HepG2 (cell line): Measurements from ENCODE around the gene ASAP2. TPM values are rescaled to one million over a fixed set of nuclear protein-coding genes. Genes with fewer than 3 reads are reported as not detected.

ENCODE experiments used
- ATF2 ChIP-seq: sonication (generic); formaldehyde crosslinking; IDR thresholded peaks from 2 replicates; pipeline ENCODE4 v1.4.0; 2020; ENCODE audit warnings: missing genetic modification reagents
- HNRNPL ChIP-seq: fragments of 200-400 bp; formaldehyde crosslinking; IDR thresholded peaks from 2 replicates; pipeline ENCODE4 v1.6.1; 2017; ENCODE audit warnings: mild to moderate bottlenecking, low read depth, low read length
- JUNB ChIP-seq: sonication (generic); formaldehyde crosslinking; IDR thresholded peaks from 2 replicates; pipeline ENCODE4 v1.8.0; 2022; ENCODE audit warnings: missing genetic modification reagents, mild to moderate bottlenecking, borderline replicate concordance
- KMT2A ChIP-seq: sonication (generic); formaldehyde crosslinking; IDR thresholded peaks from 2 replicates; pipeline ENCODE4 v1.4.0; 2020; ENCODE audit warnings: missing genetic modification reagents
- MED13 ChIP-seq: sonication (generic); formaldehyde crosslinking; IDR thresholded peaks from 2 replicates; pipeline ENCODE4 v1.5.0; 2020; ENCODE audit warnings: missing genetic modification reagents
- MLLT10 ChIP-seq: sonication (generic); formaldehyde crosslinking; IDR thresholded peaks from 2 replicates; pipeline ENCODE4 v1.4.0; 2020; ENCODE audit warnings: missing genetic modification reagents
- MTA1 ChIP-seq: sonication (generic); formaldehyde crosslinking; IDR thresholded peaks from 2 replicates; pipeline ENCODE4 v1.4.0; 2020; ENCODE audit warnings: missing genetic modification reagents, mild to moderate bottlenecking, borderline replicate concordance
- NR0B2 ChIP-seq: sonication (generic); formaldehyde crosslinking; IDR thresholded peaks from 2 replicates; pipeline ENCODE4 v1.4.0; 2020; ENCODE audit warnings: mild to moderate bottlenecking, missing genetic modification reagents
- NR2C2 ChIP-seq: sonication (generic); formaldehyde crosslinking; IDR thresholded peaks from 2 replicates; pipeline ENCODE4 v1.4.0; 2020; ENCODE audit warnings: missing genetic modification reagents, mild to moderate bottlenecking, moderate library complexity, borderline replicate concordance
- RBM22 ChIP-seq: fragments of 200-400 bp; formaldehyde crosslinking; optimal IDR thresholded peaks from 2 replicates; pipeline ENCODE3; 2017; ENCODE audit warnings: mild to moderate bottlenecking, low read length, moderate library complexity
- TGIF2 ChIP-seq: IDR thresholded peaks from 2 replicates; pipeline ENCODE4 v1.6.1; 2016; ENCODE audit warnings: control low read depth, missing compliant biosample characterization
- ZBTB3 ChIP-seq: sonication (generic); formaldehyde crosslinking; IDR thresholded peaks from 2 replicates; pipeline ENCODE4 v1.4.0; 2020; ENCODE audit warnings: low read depth, mild to moderate bottlenecking, moderate library complexity, missing genetic modification reagents, borderline replicate concordance
- ZBTB7B ChIP-seq: sonication (generic); formaldehyde crosslinking; IDR thresholded peaks from 2 replicates; pipeline ENCODE4 v1.4.0; 2020; ENCODE audit warnings: missing genetic modification reagents
- ZFY ChIP-seq: sonication (generic); formaldehyde crosslinking; IDR thresholded peaks from 2 replicates; pipeline ENCODE4 v1.4.0; 2020; ENCODE audit warnings: missing genetic modification reagents
- ZNF274 ChIP-seq: sonication (generic); formaldehyde crosslinking; IDR thresholded peaks from 2 replicates; pipeline ENCODE4 v1.5.1; 2020; ENCODE audit warnings: mild to moderate bottlenecking, missing genetic modification reagents
- ZNF761 ChIP-seq: sonication (generic); formaldehyde crosslinking; conservative IDR thresholded peaks from 2 replicates; pipeline ENCODE4 v1.4.0; 2020; ENCODE audit warnings: mild to moderate bottlenecking, missing genetic modification reagents
- polyA plus RNA-seq, 8 experiments: library from polyadenylated mRNA; depleted of rRNA in 3 of 8; stranded (reverse) in 7 of 8; unstranded in 1 of 8; fragments of >200 nt; fragmentation: Illumina TruSeq in 4 of 8; extraction: Trizol in 4 of 8; gene quantifications; 2 replicates each; pipeline versions ENCODE4 v1.2.1 to v1.2.3, GENCODE V29; 2011 to 2016; ENCODE audit warnings: low read depth in 4 of 8, missing spikeins in 1 of 8, mixed read lengths in 1 of 8; ENCODE audit not compliant: insufficient read depth in 1 of 8
- total RNA-seq, 5 experiments: library from RNA; depleted of rRNA; stranded (reverse); fragments of >200 nt; fragmentation: Illumina TruSeq; extraction: Trizol; gene quantifications; 2 replicates each; pipeline ENCODE4 v1.2.3, GENCODE V29; 2016; ENCODE audit warnings: low read depth in 1 of 5
- TF ChIP-seq, protein P1 (sequence below): sonication (generic); formaldehyde crosslinking; IDR thresholded peaks from 2 replicates; pipeline ENCODE4 v1.5.1; 2020; ENCODE audit warnings: mild to moderate bottlenecking, missing genetic modification reagents, moderate library complexity
- TF ChIP-seq, protein P2 (sequence below): sonication (generic); formaldehyde crosslinking; IDR thresholded peaks from 2 replicates; pipeline ENCODE4 v1.4.0; 2020; ENCODE audit warnings: missing genetic modification reagents
- TF ChIP-seq, protein P3 (sequence below): sonication (generic); formaldehyde crosslinking; IDR thresholded peaks from 2 replicates; pipeline ENCODE4 v1.5.0; 2020; ENCODE audit warnings: missing genetic modification reagents

The ASAP2 gene
- total and polyA plus RNA-seq, 2 of the 13 experiments (the other 11 are each of a cell fraction or from before 2014, with no cell fraction given) = 7.3 to 22.3 TPM

- TF ChIP-seq KMT2A (CRISPR knock-in tag) = 0 out of 2 replicates have a peak, but pooled peaks have one; percentile 41
- TF ChIP-seq, protein P1, sequence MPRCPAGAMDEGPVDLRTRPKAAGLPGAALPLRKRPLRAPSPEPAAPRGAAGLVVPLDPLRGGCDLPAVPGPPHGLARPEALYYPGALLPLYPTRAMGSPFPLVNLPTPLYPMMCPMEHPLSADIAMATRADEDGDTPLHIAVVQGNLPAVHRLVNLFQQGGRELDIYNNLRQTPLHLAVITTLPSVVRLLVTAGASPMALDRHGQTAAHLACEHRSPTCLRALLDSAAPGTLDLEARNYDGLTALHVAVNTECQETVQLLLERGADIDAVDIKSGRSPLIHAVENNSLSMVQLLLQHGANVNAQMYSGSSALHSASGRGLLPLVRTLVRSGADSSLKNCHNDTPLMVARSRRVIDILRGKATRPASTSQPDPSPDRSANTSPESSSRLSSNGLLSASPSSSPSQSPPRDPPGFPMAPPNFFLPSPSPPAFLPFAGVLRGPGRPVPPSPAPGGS (CRISPR knock-in tag) = peak; percentile 58; the same call in 1 of the 2 replicates
- TF ChIP-seq NR2C2 (CRISPR knock-in tag) = peak; percentile 7; the same call in 1 of the 2 replicates
- TF ChIP-seq TGIF2 = 0 out of 2 replicates have a peak, but pooled peaks have one; percentile 51
- TF ChIP-seq ZFY (CRISPR knock-in tag) = no peak
- TF ChIP-seq MED13 = 0 out of 2 replicates have a peak, but pooled peaks have one; percentile 16
- no peak for TF ChIP-seq RBM22
- TF ChIP-seq ZNF761 (CRISPR knock-in tag) = 0 out of 2 replicates have a peak, but pooled peaks have one; percentile 43
- TF ChIP-seq, protein P2, sequence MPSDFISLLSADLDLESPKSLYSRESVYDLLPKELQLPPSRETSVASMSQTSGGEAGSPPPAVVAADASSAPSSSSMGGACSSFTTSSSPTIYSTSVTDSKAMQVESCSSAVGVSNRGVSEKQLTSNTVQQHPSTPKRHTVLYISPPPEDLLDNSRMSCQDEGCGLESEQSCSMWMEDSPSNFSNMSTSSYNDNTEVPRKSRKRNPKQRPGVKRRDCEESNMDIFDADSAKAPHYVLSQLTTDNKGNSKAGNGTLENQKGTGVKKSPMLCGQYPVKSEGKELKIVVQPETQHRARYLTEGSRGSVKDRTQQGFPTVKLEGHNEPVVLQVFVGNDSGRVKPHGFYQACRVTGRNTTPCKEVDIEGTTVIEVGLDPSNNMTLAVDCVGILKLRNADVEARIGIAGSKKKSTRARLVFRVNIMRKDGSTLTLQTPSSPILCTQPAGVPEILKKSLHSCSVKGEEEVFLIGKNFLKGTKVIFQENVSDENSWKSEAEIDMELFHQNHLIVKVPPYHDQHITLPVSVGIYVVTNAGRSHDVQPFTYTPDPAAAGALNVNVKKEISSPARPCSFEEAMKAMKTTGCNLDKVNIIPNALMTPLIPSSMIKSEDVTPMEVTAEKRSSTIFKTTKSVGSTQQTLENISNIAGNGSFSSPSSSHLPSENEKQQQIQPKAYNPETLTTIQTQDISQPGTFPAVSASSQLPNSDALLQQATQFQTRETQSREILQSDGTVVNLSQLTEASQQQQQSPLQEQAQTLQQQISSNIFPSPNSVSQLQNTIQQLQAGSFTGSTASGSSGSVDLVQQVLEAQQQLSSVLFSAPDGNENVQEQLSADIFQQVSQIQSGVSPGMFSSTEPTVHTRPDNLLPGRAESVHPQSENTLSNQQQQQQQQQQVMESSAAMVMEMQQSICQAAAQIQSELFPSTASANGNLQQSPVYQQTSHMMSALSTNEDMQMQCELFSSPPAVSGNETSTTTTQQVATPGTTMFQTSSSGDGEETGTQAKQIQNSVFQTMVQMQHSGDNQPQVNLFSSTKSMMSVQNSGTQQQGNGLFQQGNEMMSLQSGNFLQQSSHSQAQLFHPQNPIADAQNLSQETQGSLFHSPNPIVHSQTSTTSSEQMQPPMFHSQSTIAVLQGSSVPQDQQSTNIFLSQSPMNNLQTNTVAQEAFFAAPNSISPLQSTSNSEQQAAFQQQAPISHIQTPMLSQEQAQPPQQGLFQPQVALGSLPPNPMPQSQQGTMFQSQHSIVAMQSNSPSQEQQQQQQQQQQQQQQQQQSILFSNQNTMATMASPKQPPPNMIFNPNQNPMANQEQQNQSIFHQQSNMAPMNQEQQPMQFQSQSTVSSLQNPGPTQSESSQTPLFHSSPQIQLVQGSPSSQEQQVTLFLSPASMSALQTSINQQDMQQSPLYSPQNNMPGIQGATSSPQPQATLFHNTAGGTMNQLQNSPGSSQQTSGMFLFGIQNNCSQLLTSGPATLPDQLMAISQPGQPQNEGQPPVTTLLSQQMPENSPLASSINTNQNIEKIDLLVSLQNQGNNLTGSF = 0 out of 2 replicates have a peak, but pooled peaks have one; percentile 16
- no peak for TF ChIP-seq JUNB (CRISPR knock-in tag)
- TF ChIP-seq MLLT10 = no peak
- TF ChIP-seq, protein P3, sequence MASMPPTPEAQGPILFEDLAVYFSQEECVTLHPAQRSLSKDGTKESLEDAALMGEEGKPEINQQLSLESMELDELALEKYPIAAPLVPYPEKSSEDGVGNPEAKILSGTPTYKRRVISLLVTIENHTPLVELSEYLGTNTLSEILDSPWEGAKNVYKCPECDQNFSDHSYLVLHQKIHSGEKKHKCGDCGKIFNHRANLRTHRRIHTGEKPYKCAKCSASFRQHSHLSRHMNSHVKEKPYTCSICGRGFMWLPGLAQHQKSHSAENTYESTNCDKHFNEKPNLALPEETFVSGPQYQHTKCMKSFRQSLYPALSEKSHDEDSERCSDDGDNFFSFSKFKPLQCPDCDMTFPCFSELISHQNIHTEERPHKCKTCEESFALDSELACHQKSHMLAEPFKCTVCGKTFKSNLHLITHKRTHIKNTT (CRISPR knock-in tag) = no peak
- TF ChIP-seq ZBTB7B (CRISPR knock-in tag) = 0 out of 2 replicates have a peak, but pooled peaks have one; percentile 37
- no peak for TF ChIP-seq MTA1 (CRISPR knock-in tag)
- 0 out of 2 replicates have a peak, but pooled peaks have one; percentile 40 for TF ChIP-seq NR0B2 (CRISPR knock-in tag)
- TF ChIP-seq HNRNPL = peak; percentile 65; the same call in 1 of the 2 replicates
- no peak for TF ChIP-seq ZBTB3 (CRISPR knock-in tag)
- peak; percentile 44; the same call in 1 of the 2 replicates for TF ChIP-seq ZNF274
- no peak for TF ChIP-seq ATF2 (CRISPR knock-in tag)
These were observed 28.8 kb downstream of the ASAP2 start (continued) for GRCh38 chr2:9235147-9236044.
